Measurements from ENCODE around the gene TECTA. TPM values are rescaled to one million over a fixed set of nuclear protein-coding genes. Genes with fewer than 3 reads are reported as not detected.

Gene TECTA
- total RNA-seq, 2 donors from 2014 or later, result under 0.01 to 5.9 TPM

GRCh38 chr11:121154486-121155314, 53.7 kb downstream of the TECTA start:
- Histone ChIP-seq H3K27me3 (no peaks in the 10 kb centered on the region), H3K27ac (no peak overlapping the region), H3K9me3 (no peaks in the 10 kb centered on the region), H3K4me3 (no peak overlapping the region), H3K4me1 (no peaks in the 10 kb centered on the region), H3K36me3 (replicated peaks in 1 of 2; ENCODE audit: insufficient read depth in 1 of 2, low read depth in 2 of 2) (no peaks in the 10 kb centered on the region)
- 73 to 76% methylated on average over 13 of the region's 13 CpGs for WGBS, 2 donors
- TF ChIP-seq CTCF (IDR thresholded peaks at IDR 0.05) (no peak), POLR2A (IDR thresholded peaks at IDR 0.05) (no peak)
- ATAC-seq, result no peak
- DNase-seq, result no peak
- intact Hi-C loops (cut with DNase I), result no loop called here

GRCh38 chr11:121157756-121158155, 56.7 kb downstream of the TECTA start:
- Histone ChIP-seq H3K36me3 (replicated peaks in 1 of 2; ENCODE audit: insufficient read depth in 1 of 2, low read depth in 2 of 2) (no peaks in the 10 kb centered on the region), H3K4me3 (no peak overlapping the region), H3K27me3 (no peaks in the 10 kb centered on the region), H3K9me3 (no peaks in the 10 kb centered on the region), H3K27ac (no peak overlapping the region), H3K4me1 (no peaks in the 10 kb centered on the region)
- intact Hi-C loops (cut with DNase I), result no loop called here
- DNase-seq (no peak), ATAC-seq (no peak)
- TF ChIP-seq POLR2A (IDR thresholded peaks at IDR 0.05), result no peak
- TF ChIP-seq CTCF (IDR thresholded peaks at IDR 0.05), result no peak
- WGBS, 2 donors, result 78 to 82% methylated on average over 36 of the region's 36 CpGs

GRCh38 chr11:121159741-121160140, 58.7 kb downstream of the TECTA start:
- Histone ChIP-seq H3K27ac (no peak overlapping the region), H3K4me1 (no peaks in the 10 kb centered on the region), H3K36me3 (replicated peaks in 1 of 2; ENCODE audit: insufficient read depth in 1 of 2, low read depth in 2 of 2) (no peaks in the 10 kb centered on the region), H3K9me3 (no peaks in the 10 kb centered on the region), H3K4me3 (no peak overlapping the region), H3K27me3 (no peaks in the 10 kb centered on the region)
- ATAC-seq (no peak), DNase-seq (no peak)
- TF ChIP-seq POLR2A (IDR thresholded peaks at IDR 0.05), result no peak
- no peak for TF ChIP-seq CTCF (IDR thresholded peaks at IDR 0.05)
- 70 to 77% methylated on average over 3 of the region's 3 CpGs for WGBS, 2 donors
- intact Hi-C loops (cut with DNase I), result no loop called here

GRCh38 chr11:121161349-121161917, 60.4 kb downstream of the TECTA start:
- Histone ChIP-seq H3K4me3 (no peak overlapping the region), H3K9me3 (no peaks in the 10 kb centered on the region), H3K27ac (no peak overlapping the region), H3K4me1 (no peaks in the 10 kb centered on the region), H3K36me3 (replicated peaks in 1 of 2; ENCODE audit: insufficient read depth in 1 of 2, low read depth in 2 of 2) (no peaks in the 10 kb centered on the region), H3K27me3 (no peaks in the 10 kb centered on the region)
- DNase-seq, result no peak
- intact Hi-C loops (cut with DNase I), result no loop called here
- ATAC-seq, result no peak
- TF ChIP-seq CTCF (IDR thresholded peaks at IDR 0.05) (no peak), POLR2A (IDR thresholded peaks at IDR 0.05) (no peak)
- WGBS, 2 donors, result 79 to 85% methylated on average over 5 of the region's 5 CpGs
